ENCODE measurements around the gene CD164L2.

The CD164L2 gene

DNA sequence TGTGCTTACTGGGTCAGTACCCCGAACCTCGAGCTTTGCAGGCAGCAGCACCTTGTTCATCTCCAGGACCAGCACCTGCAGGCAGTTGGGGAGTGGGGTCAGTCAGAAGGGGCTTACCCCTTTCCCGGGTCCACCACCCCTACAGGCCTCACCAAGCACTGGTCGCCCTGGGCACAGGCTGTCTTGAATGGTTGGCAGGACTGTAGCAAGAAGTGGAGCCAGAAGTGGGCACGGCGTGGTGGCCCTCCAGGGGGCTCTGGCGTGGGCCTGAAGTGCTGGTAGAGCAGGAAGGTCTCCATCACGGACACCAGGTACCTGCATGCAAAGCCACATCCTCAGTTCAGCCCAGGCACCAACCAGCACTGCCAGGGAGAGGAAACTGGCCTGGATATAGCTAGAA is 21.6 kb downstream of the CD164L2 start:
- no peak for DNase-seq
- Histone ChIP-seq H3K36me3 (ENCODE audit: control insufficient read depth in 1 of 2, insufficient read depth in 2 of 2, low read length in 2 of 2) (peaks cover 2 to 17% of the 10 kb centered on the region in 2 experiments), H4K8ac (ENCODE audit: low read depth, low read length) (no peak overlapping the region), H2BK120ac (ENCODE audit: insufficient read depth, low read length, poor library complexity) (no peak overlapping the region), H4K91ac (ENCODE audit: low read depth, low read length) (no peak overlapping the region), H3K14ac (ENCODE audit: low read length) (no peak overlapping the region), H3K79me1 (ENCODE audit: low read length) (peaks cover 8% of the 10 kb centered on the region), H3K23ac (ENCODE audit: low read length) (no peak overlapping the region), H3K4ac (ENCODE audit: low read depth, low read length) (no peak overlapping the region), H2BK12ac (ENCODE audit: low read length) (no peak overlapping the region), H3K9ac (ENCODE audit: low read length) (no peak overlapping the region), H4K12ac (ENCODE audit: low read depth, low read length) (no peak overlapping the region), H3K4me1 (ENCODE audit: control insufficient read depth in 1 of 2, insufficient read depth in 2 of 2, low read length in 2 of 2) (peaks cover 21 to 24% of the 10 kb centered on the region in 2 experiments), H3K18ac (ENCODE audit: low read length) (no peak overlapping the region), H3K27me3 (ENCODE audit: insufficient read depth, low read length) (peaks cover 18% of the 10 kb centered on the region), H3K27ac (ENCODE audit: low read depth, low read length) (no peak overlapping the region), H3K79me2 (ENCODE audit: control insufficient read depth, insufficient read depth, low read length, poor library complexity) (peaks cover 1% of the 10 kb centered on the region), H3K4me3 (ENCODE audit: low read depth, low read length) (no peak overlapping the region), H3K9me3 (ENCODE audit: insufficient read depth, low read depth, low read length) (peaks cover 11% of the 10 kb centered on the region), H2AK5ac (ENCODE audit: low read length) (no peak overlapping the region), H2BK5ac (ENCODE audit: low read depth, low read length, poor library complexity) (no peak overlapping the region), H3K4me2 (ENCODE audit: low read length) (no peak overlapping the region), H2AFZ (ENCODE audit: insufficient read depth, low read length, poor library complexity) (no peak overlapping the region)
- no CpG with 5 or more reads among the region's 8 CpGs for WGBS (ENCODE audit: extremely low coverage, insufficient coverage, insufficient read length)

DNA sequence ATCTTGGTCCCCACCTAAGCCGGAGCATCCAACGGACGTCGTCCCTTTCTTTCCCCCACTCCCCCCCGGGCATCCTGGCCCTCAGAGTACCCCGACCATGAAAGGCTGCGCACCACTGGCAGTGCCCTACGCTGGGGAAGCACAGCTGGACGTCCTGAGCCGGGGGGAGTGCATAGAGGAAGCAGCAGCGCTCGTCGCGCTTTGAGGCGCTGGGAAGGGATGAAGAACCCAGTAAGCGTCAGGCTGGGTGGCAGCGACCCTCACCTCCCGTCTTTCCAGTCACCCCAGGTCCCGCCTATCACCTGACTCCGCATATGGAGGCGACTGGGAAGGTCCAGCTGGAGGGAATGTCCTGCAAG is 22.1 kb downstream of the CD164L2 start:
- Histone ChIP-seq H3K27me3 (ENCODE audit: insufficient read depth, low read length) (peaks cover 18% of the 10 kb centered on the region), H3K36me3 (ENCODE audit: control insufficient read depth in 1 of 2, insufficient read depth in 2 of 2, low read length in 2 of 2) (peaks cover 3 to 19% of the 10 kb centered on the region in 2 experiments), H2AK5ac (ENCODE audit: low read length) (no peak overlapping the region), H3K4me1 (ENCODE audit: control insufficient read depth in 1 of 2, insufficient read depth in 2 of 2, low read length in 2 of 2) (peaks cover 21 to 24% of the 10 kb centered on the region in 2 experiments), H2AFZ (ENCODE audit: insufficient read depth, low read length, poor library complexity) (no peak overlapping the region), H2BK12ac (ENCODE audit: low read length) (no peak overlapping the region), H3K18ac (ENCODE audit: low read length) (no peak overlapping the region), H3K27ac (ENCODE audit: low read depth, low read length) (no peak overlapping the region), H3K14ac (ENCODE audit: low read length) (no peak overlapping the region), H4K12ac (ENCODE audit: low read depth, low read length) (no peak overlapping the region), H3K23ac (ENCODE audit: low read length) (no peak overlapping the region), H3K4me3 (ENCODE audit: low read depth, low read length) (no peak overlapping the region), H4K91ac (ENCODE audit: low read depth, low read length) (no peak overlapping the region), H3K79me1 (ENCODE audit: low read length) (peaks cover 7% of the 10 kb centered on the region), H2BK5ac (ENCODE audit: low read depth, low read length, poor library complexity) (no peak overlapping the region), H2BK120ac (ENCODE audit: insufficient read depth, low read length, poor library complexity) (no peak overlapping the region), H3K4me2 (ENCODE audit: low read length) (peak overlapping the region; percentile 77), H3K4ac (ENCODE audit: low read depth, low read length) (no peak overlapping the region), H3K9ac (ENCODE audit: low read length) (no peak overlapping the region), H3K9me3 (ENCODE audit: insufficient read depth, low read depth, low read length) (peaks cover 11% of the 10 kb centered on the region), H4K8ac (ENCODE audit: low read depth, low read length) (no peak overlapping the region), H3K79me2 (ENCODE audit: control insufficient read depth, insufficient read depth, low read length, poor library complexity) (no peaks in the 10 kb centered on the region)
- WGBS (ENCODE audit: extremely low coverage, insufficient coverage, insufficient read length): no CpG with 5 or more reads among the region's 21 CpGs
- DNase-seq: no peak

DNA sequence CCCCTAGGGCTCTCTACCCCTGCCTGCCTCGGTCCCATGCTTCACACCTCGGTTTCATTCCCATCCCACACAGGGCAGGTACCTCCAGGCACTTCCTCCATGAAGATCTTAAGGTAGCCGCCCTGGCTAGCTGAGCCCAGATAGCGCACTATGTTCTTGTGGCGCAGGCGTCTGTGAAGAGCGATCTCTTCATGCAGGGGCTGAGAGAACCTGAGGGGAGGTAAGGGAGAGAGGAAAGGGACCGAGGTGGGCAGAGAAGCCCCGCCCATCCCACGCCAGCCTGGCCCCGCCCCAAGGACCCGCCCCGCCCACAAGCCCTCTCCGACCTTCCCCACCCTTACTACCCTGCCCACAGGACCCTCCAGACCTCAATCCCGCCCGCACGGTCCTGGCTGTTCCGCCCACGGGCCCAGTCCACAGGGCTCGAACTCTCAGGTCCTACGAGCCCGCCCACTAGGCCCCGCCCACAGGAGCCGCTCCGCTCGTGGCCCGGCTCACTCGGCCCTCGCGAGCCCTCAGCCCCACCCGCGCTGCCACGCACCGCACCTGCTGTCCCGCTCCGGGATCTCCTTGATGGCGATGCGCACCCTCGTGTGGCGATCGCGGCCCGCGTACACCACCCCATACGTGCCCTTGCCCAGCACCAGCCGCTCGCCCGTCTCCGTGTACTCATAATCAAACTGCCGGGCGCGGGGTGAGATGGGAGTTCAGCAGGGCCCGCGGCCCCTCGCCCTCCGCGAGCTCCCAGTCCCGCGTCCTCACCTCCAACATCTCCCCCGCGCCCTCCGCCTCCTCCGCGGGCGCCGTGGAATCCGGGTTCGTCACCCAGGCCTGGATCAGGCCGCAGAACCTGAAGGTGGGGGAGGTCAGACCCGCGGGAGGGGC is 22.7 kb downstream of the CD164L2 start:
- Histone ChIP-seq H4K91ac (ENCODE audit: low read depth, low read length) (no peak overlapping the region), H3K4ac (ENCODE audit: low read depth, low read length) (no peak overlapping the region), H2AFZ (ENCODE audit: insufficient read depth, low read length, poor library complexity) (no peak overlapping the region), H3K9ac (ENCODE audit: low read length) (no peak overlapping the region), H3K79me2 (ENCODE audit: control insufficient read depth, insufficient read depth, low read length, poor library complexity) (no peaks in the 10 kb centered on the region), H3K27ac (ENCODE audit: low read depth, low read length) (no peak overlapping the region), H4K8ac (ENCODE audit: low read depth, low read length) (no peak overlapping the region), H3K4me1 (ENCODE audit: control insufficient read depth in 1 of 2, insufficient read depth in 2 of 2, low read length in 2 of 2) (peaks cover 21 to 24% of the 10 kb centered on the region in 2 experiments), H2BK12ac (ENCODE audit: low read length) (no peak overlapping the region), H2BK120ac (ENCODE audit: insufficient read depth, low read length, poor library complexity) (no peak overlapping the region), H2AK5ac (ENCODE audit: low read length) (no peak overlapping the region), H3K36me3 (ENCODE audit: control insufficient read depth in 1 of 2, insufficient read depth in 2 of 2, low read length in 2 of 2) (peaks cover 6 to 22% of the 10 kb centered on the region in 2 experiments), H3K79me1 (ENCODE audit: low read length) (peaks cover 5% of the 10 kb centered on the region), H3K18ac (ENCODE audit: low read length) (no peak overlapping the region), H3K27me3 (ENCODE audit: insufficient read depth, low read length) (peaks cover 18% of the 10 kb centered on the region), H4K12ac (ENCODE audit: low read depth, low read length) (no peak overlapping the region), H3K23ac (ENCODE audit: low read length) (no peak overlapping the region), H3K9me3 (ENCODE audit: insufficient read depth, low read depth, low read length) (peaks cover 11% of the 10 kb centered on the region), H3K14ac (ENCODE audit: low read length) (no peak overlapping the region), H2BK5ac (ENCODE audit: low read depth, low read length, poor library complexity) (no peak overlapping the region), H3K4me2 (ENCODE audit: low read length) (peak overlapping the region; percentile 77), H3K4me3 (ENCODE audit: low read depth, low read length) (peak overlapping the region; percentile 65)
- WGBS (ENCODE audit: extremely low coverage, insufficient coverage, insufficient read length): no CpG with 5 or more reads among the region's 71 CpGs
- no peak for DNase-seq

DNA sequence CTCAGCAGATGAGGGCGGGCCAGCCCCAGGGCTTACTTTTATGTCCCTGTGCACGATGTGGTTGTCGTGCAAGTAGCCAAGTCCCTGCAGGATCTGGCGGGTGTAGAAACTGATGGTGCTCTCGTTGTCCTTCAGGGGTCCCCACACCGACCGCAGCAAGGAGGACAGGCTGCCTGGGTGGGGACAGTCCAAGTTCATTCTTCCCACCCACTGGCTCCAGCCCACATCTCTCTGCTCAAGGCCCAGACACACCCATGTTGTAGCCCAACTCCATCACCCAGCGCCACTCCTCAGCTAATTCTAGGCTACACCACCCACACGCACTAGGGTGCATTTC is 23.3 kb downstream of the CD164L2 start:
- Histone ChIP-seq H3K79me1 (ENCODE audit: low read length) (peaks cover 2% of the 10 kb centered on the region), H3K4me3 (ENCODE audit: low read depth, low read length) (peak overlapping the region; percentile 35), H2BK120ac (ENCODE audit: insufficient read depth, low read length, poor library complexity) (no peak overlapping the region), H2AK5ac (ENCODE audit: low read length) (no peak overlapping the region), H3K36me3 (ENCODE audit: control insufficient read depth in 1 of 2, insufficient read depth in 2 of 2, low read length in 2 of 2) (peaks cover 6 to 24% of the 10 kb centered on the region in 2 experiments), H3K79me2 (ENCODE audit: control insufficient read depth, insufficient read depth, low read length, poor library complexity) (no peaks in the 10 kb centered on the region), H3K4me1 (ENCODE audit: control insufficient read depth in 1 of 2, insufficient read depth in 2 of 2, low read length in 2 of 2) (peaks cover 16 to 19% of the 10 kb centered on the region in 2 experiments), H3K4ac (ENCODE audit: low read depth, low read length) (no peak overlapping the region), H2BK5ac (ENCODE audit: low read depth, low read length, poor library complexity) (no peak overlapping the region), H2BK12ac (ENCODE audit: low read length) (no peak overlapping the region), H4K12ac (ENCODE audit: low read depth, low read length) (no peak overlapping the region), H3K27ac (ENCODE audit: low read depth, low read length) (no peak overlapping the region), H3K9me3 (ENCODE audit: insufficient read depth, low read depth, low read length) (peaks cover 11% of the 10 kb centered on the region), H3K18ac (ENCODE audit: low read length) (no peak overlapping the region), H3K4me2 (ENCODE audit: low read length) (peak overlapping the region; percentile 77), H3K14ac (ENCODE audit: low read length) (no peak overlapping the region), H3K27me3 (ENCODE audit: insufficient read depth, low read length) (peaks cover 18% of the 10 kb centered on the region), H3K9ac (ENCODE audit: low read length) (no peak overlapping the region), H3K23ac (ENCODE audit: low read length) (no peak overlapping the region), H4K91ac (ENCODE audit: low read depth, low read length) (no peak overlapping the region), H4K8ac (ENCODE audit: low read depth, low read length) (no peak overlapping the region), H2AFZ (ENCODE audit: insufficient read depth, low read length, poor library complexity) (no peak overlapping the region)
- DNase-seq: no peak
- no CpG with 5 or more reads among the region's 9 CpGs for WGBS (ENCODE audit: extremely low coverage, insufficient coverage, insufficient read length)
